HepG2 (cell line): Measurements from ENCODE around the gene MAFF. TPM values are rescaled to one million over a fixed set of nuclear protein-coding genes. Genes with fewer than 3 reads are reported as not detected.
A peak's percentile ranks its signal among the peaks of the same experiment; 100 is the strongest.

Source experiments
- FOXA1 ChIP-seq, 2 experiments: fragments of 450-650 bp in 1 of 2; sonication (generic) in 1 of 2; formaldehyde crosslinking in 1 of 2; IDR thresholded peaks; 2 replicates each; pipeline versions ENCODE4 v1.4.0 to v1.6.1; 2016 to 2020; ENCODE audit warnings: missing genetic modification reagents in 1 of 2
- FOXO1 ChIP-seq: sonication (generic); formaldehyde crosslinking; IDR thresholded peaks from 2 replicates; pipeline ENCODE4 v1.4.0; 2020; ENCODE audit warnings: missing genetic modification reagents
- HNF4G ChIP-seq, 2 experiments: sonication (generic) in 1 of 2; formaldehyde crosslinking in 1 of 2; IDR thresholded peaks; 2 replicates each; pipeline versions ENCODE4 v1.4.0 to v1.6.1; 2011 to 2020; ENCODE audit warnings: borderline replicate concordance in 2 of 2, low read depth in 2 of 2, mild to moderate bottlenecking in 2 of 2, low read length in 1 of 2, missing genetic modification reagents in 1 of 2, moderate library complexity in 1 of 2
- TP53 ChIP-seq: sonication (generic); formaldehyde crosslinking; conservative IDR thresholded peaks from 2 replicates; pipeline ENCODE4 v1.4.0; 2020; ENCODE audit warnings: missing genetic modification reagents
- ZNF350 ChIP-seq: sonication (generic); formaldehyde crosslinking; IDR thresholded peaks from 2 replicates; pipeline ENCODE4 v1.4.0; 2020; ENCODE audit warnings: mild to moderate bottlenecking, low read depth, missing genetic modification reagents, borderline replicate concordance
- polyA plus RNA-seq, 8 experiments: library from polyadenylated mRNA; depleted of rRNA in 3 of 8; stranded (reverse) in 7 of 8; unstranded in 1 of 8; fragments of >200 nt; fragmentation: Illumina TruSeq in 4 of 8; extraction: Trizol in 4 of 8; gene quantifications; 2 replicates each; pipeline versions ENCODE4 v1.2.1 to v1.2.3, GENCODE V29; 2011 to 2016; ENCODE audit warnings: low read depth in 4 of 8, missing spikeins in 1 of 8, mixed read lengths in 1 of 8; ENCODE audit not compliant: insufficient read depth in 1 of 8
- total RNA-seq, 5 experiments: library from RNA; depleted of rRNA; stranded (reverse); fragments of >200 nt; fragmentation: Illumina TruSeq; extraction: Trizol; gene quantifications; 2 replicates each; pipeline ENCODE4 v1.2.3, GENCODE V29; 2016; ENCODE audit warnings: low read depth in 1 of 5
- TF ChIP-seq, protein P1 (sequence below), 2 experiments: sonication (generic) in 1 of 2; formaldehyde crosslinking in 1 of 2; IDR thresholded peaks; 2 replicates each; pipeline versions ENCODE4 v1.4.0 to v1.6.1; 2016 to 2020; ENCODE audit warnings: borderline replicate concordance in 1 of 2, low read depth in 1 of 2, mild to moderate bottlenecking in 1 of 2, missing genetic modification reagents in 1 of 2
- TF ChIP-seq, protein P2 (sequence below): IDR thresholded peaks from 2 replicates; pipeline ENCODE4 v1.6.1; 2016
- TF ChIP-seq, protein P3 (sequence below): IDR thresholded peaks from 2 replicates; pipeline ENCODE4 v1.6.1; 2016; ENCODE audit warnings: low read depth, control low read depth

MAFF gene
- total and polyA plus RNA-seq, 2 of the 13 experiments (the other 11 are each of a cell fraction or from before 2014, with no cell fraction given): 5.4 to 14.3 TPM

DNA sequence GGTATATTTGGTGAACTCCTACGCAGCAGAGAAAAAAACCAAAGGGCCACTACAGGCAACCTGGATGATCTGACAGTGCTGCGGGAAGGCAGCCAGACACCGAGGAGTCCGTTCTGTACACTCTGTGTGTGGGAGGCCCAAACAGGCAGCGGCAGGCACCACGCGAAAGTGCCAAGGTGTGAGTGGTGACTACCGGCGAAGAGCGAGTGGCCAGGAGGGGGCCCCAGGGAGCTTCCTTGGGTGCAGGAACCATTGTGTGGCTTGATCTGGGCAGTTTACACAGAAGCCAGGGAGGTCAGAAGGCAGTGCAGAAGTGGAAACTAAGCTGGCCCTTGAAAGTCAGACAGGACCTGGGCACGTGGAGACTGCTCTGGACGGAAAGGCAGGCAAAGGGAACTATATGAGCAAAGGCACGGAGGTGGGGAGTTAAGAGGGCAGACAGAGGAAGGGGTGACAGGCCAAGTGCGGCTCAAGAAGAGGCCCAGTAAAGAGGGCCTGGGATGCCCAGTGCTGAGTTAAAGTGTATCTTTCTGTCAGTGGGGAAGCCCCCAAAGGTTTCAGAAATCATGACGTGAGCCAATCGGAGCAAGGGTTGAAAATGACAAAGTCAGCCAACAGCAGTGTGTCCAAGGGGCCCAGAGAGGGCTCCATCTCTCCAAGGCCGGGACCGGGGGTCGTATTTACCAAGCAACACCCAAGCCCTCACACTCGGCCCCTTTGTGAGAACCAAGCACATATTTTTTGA lies 60.4 kb downstream of the MAFF start (continued):
- TF ChIP-seq, protein P1, sequence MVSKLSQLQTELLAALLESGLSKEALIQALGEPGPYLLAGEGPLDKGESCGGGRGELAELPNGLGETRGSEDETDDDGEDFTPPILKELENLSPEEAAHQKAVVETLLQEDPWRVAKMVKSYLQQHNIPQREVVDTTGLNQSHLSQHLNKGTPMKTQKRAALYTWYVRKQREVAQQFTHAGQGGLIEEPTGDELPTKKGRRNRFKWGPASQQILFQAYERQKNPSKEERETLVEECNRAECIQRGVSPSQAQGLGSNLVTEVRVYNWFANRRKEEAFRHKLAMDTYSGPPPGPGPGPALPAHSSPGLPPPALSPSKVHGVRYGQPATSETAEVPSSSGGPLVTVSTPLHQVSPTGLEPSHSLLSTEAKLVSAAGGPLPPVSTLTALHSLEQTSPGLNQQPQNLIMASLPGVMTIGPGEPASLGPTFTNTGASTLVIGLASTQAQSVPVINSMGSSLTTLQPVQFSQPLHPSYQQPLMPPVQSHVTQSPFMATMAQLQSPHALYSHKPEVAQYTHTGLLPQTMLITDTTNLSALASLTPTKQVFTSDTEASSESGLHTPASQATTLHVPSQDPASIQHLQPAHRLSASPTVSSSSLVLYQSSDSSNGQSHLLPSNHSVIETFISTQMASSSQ (IDR thresholded peaks at IDR 0.05; ENCODE audit: low read depth): no peak
- TF ChIP-seq, protein P1 (CRISPR knock-in tag; IDR thresholded peaks at IDR 0.05; ENCODE audit: borderline replicate concordance): no peak
- no peak for TF ChIP-seq TP53 (CRISPR knock-in tag)
- TF ChIP-seq ZNF350: peak; percentile 18; the same call in 1 of the 2 replicates
- TF ChIP-seq, protein P2, sequence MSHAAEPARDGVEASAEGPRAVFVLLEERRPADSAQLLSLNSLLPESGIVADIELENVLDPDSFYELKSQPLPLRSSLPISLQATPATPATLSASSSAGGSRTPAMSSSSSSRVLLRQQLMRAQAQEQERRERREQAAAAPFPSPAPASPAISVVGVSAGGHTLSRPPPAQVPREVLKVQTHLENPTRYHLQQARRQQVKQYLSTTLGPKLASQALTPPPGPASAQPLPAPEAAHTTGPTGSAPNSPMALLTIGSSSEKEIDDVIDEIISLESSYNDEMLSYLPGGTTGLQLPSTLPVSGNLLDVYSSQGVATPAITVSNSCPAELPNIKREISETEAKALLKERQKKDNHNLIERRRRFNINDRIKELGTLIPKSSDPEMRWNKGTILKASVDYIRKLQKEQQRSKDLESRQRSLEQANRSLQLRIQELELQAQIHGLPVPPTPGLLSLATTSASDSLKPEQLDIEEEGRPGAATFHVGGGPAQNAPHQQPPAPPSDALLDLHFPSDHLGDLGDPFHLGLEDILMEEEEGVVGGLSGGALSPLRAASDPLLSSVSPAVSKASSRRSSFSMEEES (CRISPR knock-in tag): peak; percentile 51; the same call in 1 of the 2 replicates
- no peak for TF ChIP-seq FOXA1 (IDR thresholded peaks at IDR 0.05)
- peak; percentile 54; the same call in 1 of the 2 replicates for TF ChIP-seq FOXA1 (CRISPR knock-in tag; IDR thresholded peaks at IDR 0.05)
- TF ChIP-seq FOXO1 (CRISPR knock-in tag): peak; percentile 10; the same call in 1 of the 2 replicates
- TF ChIP-seq, protein P3, sequence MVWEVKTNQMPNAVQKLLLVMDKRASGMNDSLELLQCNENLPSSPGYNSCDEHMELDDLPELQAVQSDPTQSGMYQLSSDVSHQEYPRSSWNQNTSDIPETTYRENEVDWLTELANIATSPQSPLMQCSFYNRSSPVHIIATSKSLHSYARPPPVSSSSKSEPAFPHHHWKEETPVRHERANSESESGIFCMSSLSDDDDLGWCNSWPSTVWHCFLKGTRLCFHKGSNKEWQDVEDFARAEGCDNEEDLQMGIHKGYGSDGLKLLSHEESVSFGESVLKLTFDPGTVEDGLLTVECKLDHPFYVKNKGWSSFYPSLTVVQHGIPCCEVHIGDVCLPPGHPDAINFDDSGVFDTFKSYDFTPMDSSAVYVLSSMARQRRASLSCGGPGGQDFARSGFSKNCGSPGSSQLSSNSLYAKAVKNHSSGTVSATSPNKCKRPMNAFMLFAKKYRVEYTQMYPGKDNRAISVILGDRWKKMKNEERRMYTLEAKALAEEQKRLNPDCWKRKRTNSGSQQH: 0 out of 2 replicates have a peak, but pooled peaks have one; percentile 59
- 0 out of 2 replicates have a peak, but pooled peaks have one; percentile 5 for TF ChIP-seq HNF4G (IDR thresholded peaks at IDR 0.05; ENCODE audit: borderline replicate concordance, low read depth, low read length)
- TF ChIP-seq HNF4G (CRISPR knock-in tag; IDR thresholded peaks at IDR 0.05; ENCODE audit: borderline replicate concordance, low read depth): no peak
